ENCODE data around the gene PPFIBP1.
"Not testable (repeated sequence)": the region's sequence is repeated elsewhere in the genome, so short reads cannot be mapped to it uniquely, and the experiment has no call there.

The PPFIBP1 gene

GRCh38 chr12:27622436-27623195, 98.6 kb downstream of the PPFIBP1 start:
- no peak for TF ChIP-seq CTCF (IDR thresholded peaks at IDR 0.05; ENCODE audit: extremely low read depth, insufficient read depth, missing control alignments)
- in situ Hi-C loops (cut with MboI; ENCODE audit: low pct_unique_long_range_greater_than_20kb, low sequenced_read_pairs, unreplicated experiment) = no loop called here
- no peak for DNase-seq (ENCODE audit: low spot score)

- TF ChIP-seq CTCF (IDR thresholded peaks at IDR 0.05; ENCODE audit: extremely low read depth, insufficient read depth, missing control alignments) = no peak
- in situ Hi-C loops (cut with MboI; ENCODE audit: low pct_unique_long_range_greater_than_20kb, low sequenced_read_pairs, unreplicated experiment) = no loop called here
- no peak for DNase-seq (ENCODE audit: low spot score)
Measured at GRCh38 chr12:27623645-27624044, 99.6 kb downstream of the PPFIBP1 start.

- TF ChIP-seq CTCF (IDR thresholded peaks at IDR 0.05; ENCODE audit: extremely low read depth, insufficient read depth, missing control alignments) = no peak
- no peak for DNase-seq (ENCODE audit: low spot score)
- in situ Hi-C loops (cut with MboI; ENCODE audit: low pct_unique_long_range_greater_than_20kb, low sequenced_read_pairs, unreplicated experiment) = no loop called here
Measured at GRCh38 chr12:27624586-27624985, 100.6 kb downstream of the PPFIBP1 start.

DNA sequence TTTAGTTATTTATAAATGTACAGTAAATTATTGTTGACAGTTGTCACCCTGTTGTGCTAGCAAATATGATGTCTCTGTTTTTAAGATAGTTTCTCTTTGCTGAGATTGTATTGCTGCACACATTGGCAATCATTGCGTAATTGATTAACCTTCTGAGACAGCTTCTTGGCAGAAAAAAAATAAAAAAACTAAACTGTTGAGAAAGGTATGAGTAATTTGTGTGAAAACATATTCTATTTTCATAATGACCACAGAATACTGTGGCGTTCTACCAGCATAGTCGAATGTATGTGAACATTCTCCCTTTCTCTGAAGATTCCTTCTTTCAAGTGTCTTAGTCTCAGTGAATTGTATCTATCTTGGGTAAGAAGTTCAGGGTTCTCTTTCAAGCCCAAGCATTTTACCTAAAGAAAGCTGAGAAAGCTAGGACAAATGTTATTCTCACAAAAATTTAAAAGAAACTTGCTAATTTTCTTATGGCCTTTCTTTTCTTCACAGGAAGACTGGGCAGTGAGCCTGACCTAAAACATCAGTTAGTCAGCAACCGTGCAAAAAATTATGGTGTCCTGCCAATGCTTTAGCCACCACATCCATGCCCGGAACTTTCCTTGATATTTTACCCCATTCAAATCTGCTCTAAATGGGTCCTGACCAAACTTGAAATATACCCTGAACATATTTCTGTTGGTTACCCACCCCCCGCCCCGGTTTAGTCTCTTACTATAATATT, 103.3 kb downstream of the PPFIBP1 start:
- DNase-seq (ENCODE audit: low spot score) = peak; percentile 11
- no peak for TF ChIP-seq CTCF (IDR thresholded peaks at IDR 0.05; ENCODE audit: extremely low read depth, insufficient read depth, missing control alignments)
- in situ Hi-C loops (cut with MboI; ENCODE audit: low pct_unique_long_range_greater_than_20kb, low sequenced_read_pairs, unreplicated experiment) = no loop called here

- DNase-seq (ENCODE audit: low spot score); in situ Hi-C loops (cut with MboI; ENCODE audit: low pct_unique_long_range_greater_than_20kb, low sequenced_read_pairs, unreplicated experiment): not testable (repeated sequence)
Measured at GRCh38 chr12:27627853-27628469, 104.0 kb downstream of the PPFIBP1 start.

DNA sequence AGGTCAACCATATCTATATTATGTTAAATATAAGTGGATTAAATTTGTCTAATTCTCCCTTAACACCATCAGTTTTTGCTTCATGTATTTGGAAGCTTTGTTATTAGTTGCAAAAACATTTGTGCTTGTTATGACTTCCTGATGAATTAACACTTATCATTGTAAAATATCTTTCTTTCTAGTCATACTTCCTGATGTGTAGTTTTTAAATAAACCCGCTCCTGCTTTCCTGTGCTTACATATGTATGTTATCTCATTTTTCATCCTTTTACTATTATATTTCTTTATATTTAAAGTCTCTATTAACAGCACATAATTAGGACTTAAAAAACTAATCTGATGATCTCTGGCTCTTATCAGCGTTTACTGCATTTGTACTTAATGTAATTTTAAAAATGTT, 106.2 kb downstream of the PPFIBP1 start:
- DNase-seq (ENCODE audit: low spot score); in situ Hi-C loops (cut with MboI; ENCODE audit: low pct_unique_long_range_greater_than_20kb, low sequenced_read_pairs, unreplicated experiment): not testable (repeated sequence)

DNA sequence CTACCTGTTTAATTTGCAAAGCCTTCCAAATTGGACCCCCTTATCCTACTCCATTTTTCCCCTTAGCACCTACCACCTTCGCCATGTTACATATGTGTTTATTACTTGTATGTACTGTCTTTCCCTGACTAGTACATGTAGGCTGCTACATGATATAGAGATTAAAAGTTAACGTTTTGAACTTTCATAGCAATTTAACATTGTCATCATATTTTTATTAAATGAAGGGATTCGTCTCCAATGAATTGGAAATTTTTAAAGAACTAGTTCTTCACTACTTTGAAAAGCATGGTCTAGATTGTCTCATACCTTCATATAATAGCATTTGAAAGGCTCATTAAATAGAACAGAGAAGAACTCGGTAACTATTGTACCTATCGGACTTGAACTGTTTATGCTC, 107.4 kb downstream of the PPFIBP1 start:
- in situ Hi-C loops (cut with MboI; ENCODE audit: low pct_unique_long_range_greater_than_20kb, low sequenced_read_pairs, unreplicated experiment) = no loop called here

More for the DNA sequence above, 107.4 kb downstream of the PPFIBP1 start:
- no peak for TF ChIP-seq CTCF (IDR thresholded peaks at IDR 0.05; ENCODE audit: extremely low read depth, insufficient read depth, missing control alignments)
- DNase-seq (ENCODE audit: low spot score) = no peak

All from GM13977 (cell line).